ENCODE measurements around the gene OR6K3.

DNA sequence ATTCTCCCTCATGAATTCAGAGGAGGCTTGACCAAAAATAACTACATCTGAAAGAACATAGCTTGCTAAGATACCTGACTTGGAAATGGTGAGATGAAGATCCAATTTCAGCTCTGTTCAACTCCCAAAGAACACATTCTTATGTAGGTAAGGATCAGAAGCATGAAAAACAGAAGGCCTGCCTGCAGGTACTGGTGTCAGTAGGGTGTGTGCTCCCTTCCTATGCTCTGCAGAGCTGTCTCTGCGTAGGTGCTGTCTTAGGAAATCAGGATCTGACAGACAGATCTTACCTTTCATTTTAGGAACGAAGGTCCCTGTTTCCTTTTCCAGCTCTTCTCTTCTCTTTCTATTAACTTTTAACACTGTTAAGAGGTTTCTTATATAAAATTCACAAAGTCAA, 14.4 kb downstream of the OR6K3 start:
- no peak for TF ChIP-seq POLR2AphosphoS5 (IDR thresholded peaks at IDR 0.05; ENCODE audit: low read depth, low read length)
- TF ChIP-seq, protein P1, sequence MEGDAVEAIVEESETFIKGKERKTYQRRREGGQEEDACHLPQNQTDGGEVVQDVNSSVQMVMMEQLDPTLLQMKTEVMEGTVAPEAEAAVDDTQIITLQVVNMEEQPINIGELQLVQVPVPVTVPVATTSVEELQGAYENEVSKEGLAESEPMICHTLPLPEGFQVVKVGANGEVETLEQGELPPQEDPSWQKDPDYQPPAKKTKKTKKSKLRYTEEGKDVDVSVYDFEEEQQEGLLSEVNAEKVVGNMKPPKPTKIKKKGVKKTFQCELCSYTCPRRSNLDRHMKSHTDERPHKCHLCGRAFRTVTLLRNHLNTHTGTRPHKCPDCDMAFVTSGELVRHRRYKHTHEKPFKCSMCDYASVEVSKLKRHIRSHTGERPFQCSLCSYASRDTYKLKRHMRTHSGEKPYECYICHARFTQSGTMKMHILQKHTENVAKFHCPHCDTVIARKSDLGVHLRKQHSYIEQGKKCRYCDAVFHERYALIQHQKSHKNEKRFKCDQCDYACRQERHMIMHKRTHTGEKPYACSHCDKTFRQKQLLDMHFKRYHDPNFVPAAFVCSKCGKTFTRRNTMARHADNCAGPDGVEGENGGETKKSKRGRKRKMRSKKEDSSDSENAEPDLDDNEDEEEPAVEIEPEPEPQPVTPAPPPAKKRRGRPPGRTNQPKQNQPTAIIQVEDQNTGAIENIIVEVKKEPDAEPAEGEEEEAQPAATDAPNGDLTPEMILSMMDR (IDR thresholded peaks at IDR 0.05): no peak

Data from Panc1 (cell line).